Mesenchymal stem cell (in vitro differentiated cells and primary cell): Measurements from ENCODE around the gene LY6G6D.

Source experiments
- DNase-seq: peaks from one replicate; pipeline ENCODE4 v3.0.0-alpha.2; 2013
- H2AFZ ChIP-seq: one replicate; pipeline ENCODE4 v1.6.1; 2013; ENCODE audit warnings: low read depth, mild to moderate bottlenecking, control low read depth, inconsistent platforms, low read length, moderate library complexity
- H2AK5ac ChIP-seq: 2 replicates; pipeline ENCODE4 v1.6.1; 2013; ENCODE audit warnings: low read length, moderate library complexity, mild to moderate bottlenecking, inconsistent platforms; ENCODE audit not compliant: severe bottlenecking
- H2BK120ac ChIP-seq: one replicate; pipeline ENCODE4 v1.6.1; 2013; ENCODE audit warnings: low read depth, mild to moderate bottlenecking, inconsistent platforms, low read length, moderate library complexity
- H2BK12ac ChIP-seq, 2 experiments: one replicate each; pipeline ENCODE4 v1.6.1; 2013; ENCODE audit warnings: inconsistent platforms in 2 of 2, low read length in 2 of 2, mild to moderate bottlenecking in 2 of 2, moderate library complexity in 2 of 2, control low read depth in 1 of 2
- H2BK15ac ChIP-seq: one replicate; pipeline ENCODE4 v1.6.1; 2013; ENCODE audit warnings: mild to moderate bottlenecking, low read depth, inconsistent platforms; ENCODE audit not compliant: poor library complexity, severe bottlenecking
- H2BK5ac ChIP-seq: 2 replicates; pipeline ENCODE4 v1.6.1; 2013; ENCODE audit warnings: low read depth, mild to moderate bottlenecking, low read length, control low read depth, inconsistent platforms; ENCODE audit not compliant: poor library complexity, severe bottlenecking
- H3K14ac ChIP-seq, 2 experiments: one replicate each; pipeline ENCODE4 v1.6.1; 2013; ENCODE audit warnings: inconsistent platforms in 2 of 2, low read length in 2 of 2, control low read depth in 1 of 2, mild to moderate bottlenecking in 1 of 2, moderate library complexity in 1 of 2
- H3K18ac ChIP-seq, 2 experiments: one replicate each; pipeline ENCODE4 v1.6.1; 2013; ENCODE audit warnings: inconsistent platforms in 2 of 2, low read length in 2 of 2, control low read depth in 1 of 2, low read depth in 1 of 2, mild to moderate bottlenecking in 1 of 2
- H3K23ac ChIP-seq, 2 experiments: one replicate each; pipeline ENCODE4 v1.6.1; 2013; ENCODE audit warnings: inconsistent platforms in 2 of 2, low read length in 2 of 2, mild to moderate bottlenecking in 2 of 2, moderate library complexity in 2 of 2, control low read depth in 1 of 2
- H3K27ac ChIP-seq: 2 replicates; pipeline ENCODE4 v1.5.1; 2013; ENCODE audit warnings: mild to moderate bottlenecking, moderate library complexity, low read length, control low read depth, inconsistent platforms; ENCODE audit not compliant: poor library complexity, severe bottlenecking
- H3K27me3 ChIP-seq, 2 experiments: 2 replicates each; pipeline versions ENCODE4 v1.6.1 to v1.7.0; 2013; ENCODE audit warnings: low read length in 2 of 2, mild to moderate bottlenecking in 2 of 2, moderate library complexity in 2 of 2, control low read depth in 1 of 2, inconsistent platforms in 1 of 2; ENCODE audit not compliant: control insufficient read depth in 1 of 2, insufficient read depth in 1 of 2
- H3K36me3 ChIP-seq, 2 experiments: 2 replicates each; pipeline versions ENCODE4 v1.6.1 to v1.7.0; 2013; ENCODE audit warnings: low read length in 2 of 2, control low read depth in 1 of 2, inconsistent platforms in 1 of 2, low read depth in 1 of 2, mild to moderate bottlenecking in 1 of 2; ENCODE audit not compliant: insufficient read depth in 2 of 2, control insufficient read depth in 1 of 2
- H3K4ac ChIP-seq, 2 experiments: one replicate each; pipeline ENCODE4 v1.6.1; 2013; ENCODE audit warnings: inconsistent platforms in 2 of 2, low read length in 2 of 2, mild to moderate bottlenecking in 2 of 2, moderate library complexity in 2 of 2, control low read depth in 1 of 2, low read depth in 1 of 2
- H3K4me1 ChIP-seq: 2 replicates; pipeline ENCODE4 v1.6.1; 2013; ENCODE audit warnings: low read depth, low read length, control low read depth; ENCODE audit not compliant: control insufficient read depth, insufficient read depth
- H3K4me2 ChIP-seq: 2 replicates; pipeline ENCODE4 v1.6.1; 2013; ENCODE audit warnings: low read length, mild to moderate bottlenecking, inconsistent platforms; ENCODE audit not compliant: poor library complexity, severe bottlenecking
- H3K4me3 ChIP-seq, 2 experiments: 2 replicates each; pipeline versions ENCODE4 v1.5.1 to v1.7.0; 2013; ENCODE audit warnings: low read length in 2 of 2, mild to moderate bottlenecking in 2 of 2, control low read depth in 1 of 2, low read depth in 1 of 2; ENCODE audit not compliant: insufficient read depth in 1 of 2
- H3K79me1 ChIP-seq: replicated peaks from 2 replicates; pipeline ENCODE4 v1.6.1; 2013; ENCODE audit warnings: mild to moderate bottlenecking, control low read depth, low read length, inconsistent platforms; ENCODE audit not compliant: poor library complexity, severe bottlenecking
- H3K9ac ChIP-seq: 2 replicates; pipeline ENCODE4 v1.7.0; 2013; ENCODE audit warnings: mild to moderate bottlenecking, low read length, moderate library complexity
- H3K9me3 ChIP-seq: 2 replicates; pipeline ENCODE4 v1.7.0; 2013; ENCODE audit warnings: mild to moderate bottlenecking, low read length; ENCODE audit not compliant: control insufficient read depth
- H4K8ac ChIP-seq: one replicate; pipeline ENCODE4 v1.6.1; 2013; ENCODE audit warnings: inconsistent platforms, mild to moderate bottlenecking, low read length, moderate library complexity
- H4K91ac ChIP-seq: one replicate; pipeline ENCODE4 v1.6.1; 2013; ENCODE audit warnings: mild to moderate bottlenecking, low read length, inconsistent platforms
- WGBS: methylation state at CpG from one replicate; pipeline ENCODE4 v1.1.7; 2013; ENCODE audit warnings: mixed read lengths; 5-methylcytosine and 5-hydroxymethylcytosine counted together

The LY6G6D gene

GRCh38 chr6:31690231-31691077, 24.7 kb upstream of the LY6G6D start:
- Histone ChIP-seq H2BK120ac (no peak overlapping the region), H4K8ac (no peak overlapping the region), H2BK12ac (no peak overlapping the region), H3K36me3 (peaks cover 86 to 94% of the 10 kb centered on the region in 2 experiments), H3K9ac (no peak overlapping the region), H3K9me3 (no peaks in the 10 kb centered on the region), H2AFZ (no peak overlapping the region), H4K91ac (no peak overlapping the region), H3K27ac (no peak overlapping the region), H2BK5ac (no peak overlapping the region), H3K79me1 (peaks cover 9% of the 10 kb centered on the region), H2BK15ac (no peak overlapping the region), H2AK5ac (no peak overlapping the region), H3K27me3 (no peaks in the 10 kb centered on the region), H3K14ac (no peak overlapping the region), H3K4me3 (no peak overlapping the region), H3K4me2 (no peak overlapping the region), H3K18ac (no peak overlapping the region), H3K4me1 (peaks cover 2% of the 10 kb centered on the region), H3K23ac (no peak overlapping the region), H3K4ac (no peak overlapping the region)
- DNase-seq, result no peak
- 86% methylated on average over 6 of the region's 10 CpGs for WGBS

DNA sequence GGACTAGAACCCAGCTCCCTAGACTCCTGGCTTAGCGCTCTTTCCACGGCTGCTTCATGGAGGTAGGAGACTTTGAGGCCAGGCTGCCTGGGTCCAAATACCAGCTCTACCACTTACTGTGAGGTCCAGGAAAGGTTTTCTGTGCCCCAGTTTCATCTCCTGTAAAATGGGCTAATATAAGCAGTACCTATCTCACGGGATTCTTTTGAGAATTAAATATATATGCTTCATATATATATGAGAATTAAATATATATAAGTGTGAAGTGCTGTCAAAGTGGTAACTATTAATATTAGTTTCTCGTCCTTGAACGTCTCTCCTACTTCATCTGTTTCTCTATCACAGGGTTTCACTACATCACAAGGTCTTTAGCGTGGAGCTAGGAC, 24.1 kb upstream of the LY6G6D start:
- Histone ChIP-seq H3K9me3 (no peaks in the 10 kb centered on the region), H3K27ac (no peak overlapping the region), H3K36me3 (peaks cover 85 to 93% of the 10 kb centered on the region in 2 experiments), H3K27me3 (no peaks in the 10 kb centered on the region), H2BK12ac (no peak overlapping the region), H4K8ac (no peak overlapping the region), H3K14ac (no peak overlapping the region), H2AFZ (no peak overlapping the region), H3K4me1 (peaks cover 2% of the 10 kb centered on the region), H3K4me2 (no peak overlapping the region), H3K4ac (no peak overlapping the region), H2BK120ac (no peak overlapping the region), H3K9ac (no peak overlapping the region), H3K23ac (no peak overlapping the region), H4K91ac (no peak overlapping the region), H3K4me3 (no peak overlapping the region), H2BK15ac (no peak overlapping the region), H2BK5ac (no peak overlapping the region), H2AK5ac (no peak overlapping the region), H3K18ac (no peak overlapping the region), H3K79me1 (peaks cover 9% of the 10 kb centered on the region)
- DNase-seq, result no peak
- WGBS, result 96% methylated on average over 4 of the region's 6 CpGs

DNA sequence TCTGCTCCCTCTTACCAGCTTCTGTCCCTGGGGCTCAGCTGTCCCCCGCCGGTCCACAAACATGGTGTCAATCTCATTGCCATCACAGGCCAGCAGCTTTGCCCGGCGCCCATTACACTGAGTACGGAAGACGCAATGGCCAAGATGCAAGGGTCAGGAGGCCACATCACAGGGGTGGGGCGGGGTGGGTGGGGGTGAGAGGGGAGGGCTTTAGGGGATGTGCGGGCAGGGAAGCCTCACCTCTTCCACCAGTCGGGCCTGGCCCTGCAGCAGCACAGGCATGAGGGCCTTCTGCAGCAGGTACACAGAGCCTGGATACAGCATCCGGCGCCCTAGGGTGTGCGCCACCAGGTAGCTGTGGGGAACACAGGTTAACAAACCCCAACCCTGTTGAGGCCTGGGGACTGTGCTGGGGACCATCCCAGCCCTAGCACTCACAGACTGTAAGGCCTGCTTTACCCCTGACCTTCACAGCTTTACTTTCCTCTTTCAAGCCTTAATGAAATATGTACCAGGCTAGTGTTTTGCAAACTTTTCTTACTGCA, 23.5 kb upstream of the LY6G6D start:
- Histone ChIP-seq H4K8ac (no peak overlapping the region), H3K79me1 (peaks cover 9% of the 10 kb centered on the region), H3K23ac (no peak overlapping the region), H4K91ac (no peak overlapping the region), H2BK12ac (no peak overlapping the region), H3K27ac (no peak overlapping the region), H3K14ac (no peak overlapping the region), H2BK5ac (no peak overlapping the region), H3K27me3 (no peaks in the 10 kb centered on the region), H3K4me3 (no peak overlapping the region), H2AFZ (no peak overlapping the region), H3K9ac (no peak overlapping the region), H3K18ac (no peak overlapping the region), H2BK15ac (no peak overlapping the region), H3K4ac (no peak overlapping the region), H2BK120ac (no peak overlapping the region), H3K4me2 (no peak overlapping the region), H3K9me3 (no peaks in the 10 kb centered on the region), H2AK5ac (no peak overlapping the region), H3K36me3 (peaks cover 80 to 92% of the 10 kb centered on the region in 2 experiments), H3K4me1 (peaks cover 2% of the 10 kb centered on the region)
- no peak for DNase-seq
- WGBS, result 98% methylated on average over 12 of the region's 12 CpGs

DNA sequence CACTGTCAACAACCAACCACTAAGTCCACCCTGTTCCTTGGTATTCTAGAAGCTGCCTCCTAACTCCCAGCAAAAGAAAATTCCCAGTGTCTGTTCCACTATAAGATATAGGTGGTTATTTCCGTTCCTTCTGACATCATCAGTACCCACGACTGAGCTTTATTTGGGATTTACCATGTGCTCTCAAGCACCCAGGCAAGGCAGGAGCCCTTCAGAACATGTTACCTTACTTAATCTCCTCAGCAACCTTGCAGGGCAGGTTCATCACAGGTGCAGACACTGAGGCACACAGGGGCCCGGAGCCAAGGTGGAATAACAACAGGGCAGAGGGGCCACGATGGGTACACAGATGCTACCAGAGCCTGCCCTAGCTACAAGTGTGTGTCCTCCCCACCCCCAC, 22.8 kb upstream of the LY6G6D start:
- Histone ChIP-seq H2BK5ac (no peak overlapping the region), H4K91ac (no peak overlapping the region), H3K23ac (no peak overlapping the region), H2BK15ac (no peak overlapping the region), H3K36me3 (peaks cover 77 to 90% of the 10 kb centered on the region in 2 experiments), H3K4me2 (no peak overlapping the region), H3K14ac (no peak overlapping the region), H3K4me3 (no peak overlapping the region), H3K4ac (no peak overlapping the region), H3K27me3 (no peaks in the 10 kb centered on the region), H3K9ac (no peak overlapping the region), H3K79me1 (peaks cover 9% of the 10 kb centered on the region), H3K27ac (no peak overlapping the region), H2AFZ (no peak overlapping the region), H4K8ac (no peak overlapping the region), H2BK12ac (no peak overlapping the region), H3K9me3 (no peaks in the 10 kb centered on the region), H3K18ac (no peak overlapping the region), H2BK120ac (no peak overlapping the region), H2AK5ac (no peak overlapping the region), H3K4me1 (peaks cover 2% of the 10 kb centered on the region)
- WGBS, result 93% methylated on average over 4 of the region's 4 CpGs
- DNase-seq, result no peak
